AG09319 (cell line): ENCODE data around the gene TBC1D9.

ENCODE experiments used
- DNase-seq: peaks from one replicate; pipeline ENCODE4 v3.0.0-alpha.2; 2010; ENCODE audit warnings: low read depth; ENCODE audit errors: extremely low read depth
- CTCF ChIP-seq: IDR thresholded peaks from 2 replicates; pipeline ENCODE4 v1.5.1; 2011; ENCODE audit warnings: low read depth, mild to moderate bottlenecking, inconsistent platforms, low read length, moderate library complexity

The TBC1D9 gene

GRCh38 chr4:140600408-140600807, 155.8 kb downstream of the TBC1D9 start:
- TF ChIP-seq CTCF: no peak

GRCh38 chr4:140595065-140595464, 161.1 kb downstream of the TBC1D9 start:
- peak; percentile 39 for TF ChIP-seq CTCF
- no peak for DNase-seq

More at GRCh38 chr4:140600408-140600807, 155.8 kb downstream of the TBC1D9 start:
- DNase-seq: no peak

- no peak for DNase-seq
- TF ChIP-seq CTCF: no peak
Observed at GRCh38 chr4:140584439-140584838, 171.7 kb downstream of the TBC1D9 start.

- no peak for DNase-seq
- no peak for TF ChIP-seq CTCF
Observed at GRCh38 chr4:140581078-140581477, 175.1 kb downstream of the TBC1D9 start.

- no peak for DNase-seq
- TF ChIP-seq CTCF: no peak
Observed at GRCh38 chr4:140579278-140579677, 176.9 kb downstream of the TBC1D9 start.

- TF ChIP-seq CTCF: no peak
- DNase-seq: no peak
Observed at GRCh38 chr4:140575489-140575888, 180.7 kb downstream of the TBC1D9 start.

GRCh38 chr4:140571620-140572019, 184.6 kb downstream of the TBC1D9 start:
- TF ChIP-seq CTCF: no peak
- no peak for DNase-seq
